Measurements from ENCODE around the gene ALOX5. TPM values are rescaled to one million over a fixed set of nuclear protein-coding genes. Genes with fewer than 3 reads are reported as not detected.

The ALOX5 gene
- total RNA-seq, 1 donor from 2014 or later, result 222 TPM

GRCh38 chr10:45490277-45490676 lies 116.3 kb downstream of the ALOX5 start:
- Histone ChIP-seq H3K4me1 (no peaks in the 10 kb centered on the region), H3K27me3 (ENCODE audit: low read depth) (no peaks in the 10 kb centered on the region), H3K9me3 (peaks cover 1% of the 10 kb centered on the region), H3K27ac (no peak overlapping the region), H3K36me3 (peaks cover 17% of the 10 kb centered on the region), H3K4me3 (no peak overlapping the region)
- TF ChIP-seq CTCF (IDR thresholded peaks at IDR 0.05), result no peak
- no peak for ATAC-seq
- intact Hi-C loops (cut with DNase I), result no loop called here
- no peak for DNase-seq

DNA sequence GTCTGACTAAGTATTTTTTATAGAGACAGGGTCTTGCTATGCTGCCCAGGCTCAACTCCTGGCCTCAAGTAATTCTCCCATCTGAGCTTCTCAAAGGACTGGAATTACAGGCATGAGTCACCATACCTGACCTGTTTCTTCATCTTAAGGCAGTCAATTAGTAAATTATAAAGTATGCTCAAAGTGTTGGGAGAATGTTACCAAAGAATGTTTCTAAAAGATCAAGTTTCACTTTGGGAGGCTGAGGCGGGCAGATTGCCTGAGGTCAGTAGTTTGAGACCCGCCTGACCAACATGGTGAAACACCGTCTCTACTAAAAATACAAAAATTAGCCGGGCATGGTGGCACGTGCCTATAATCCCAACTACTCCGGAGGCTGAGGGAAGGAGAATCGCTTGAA lies 117.0 kb downstream of the ALOX5 start:
- Histone ChIP-seq H3K27ac (no peak overlapping the region), H3K4me3 (no peak overlapping the region), H3K36me3 (peaks cover 17% of the 10 kb centered on the region), H3K4me1 (no peaks in the 10 kb centered on the region), H3K27me3 (ENCODE audit: low read depth) (no peaks in the 10 kb centered on the region), H3K9me3 (peaks cover 7% of the 10 kb centered on the region)
- intact Hi-C loops (cut with DNase I), result no loop called here
- ATAC-seq, result no peak
- DNase-seq, result no peak
- no peak for TF ChIP-seq CTCF (IDR thresholded peaks at IDR 0.05)

Other genes starting within 250 kb of the ALOX5 start
- gene OR13A1, start 58.6 kb upstream of the ALOX5 start, total RNA-seq, result not detected